ENCODE measurements around the gene PLK1. TPM values are rescaled to one million over a fixed set of nuclear protein-coding genes. Genes with fewer than 3 reads are reported as not detected.
"Not testable (repeated sequence)": the region's sequence is repeated elsewhere in the genome, so short reads cannot be mapped to it uniquely, and the experiment has no call there.

PLK1 gene
- total RNA-seq, 3 donors from 2014 or later, result 0.66 to 4.3 (median 1.3) TPM

DNA sequence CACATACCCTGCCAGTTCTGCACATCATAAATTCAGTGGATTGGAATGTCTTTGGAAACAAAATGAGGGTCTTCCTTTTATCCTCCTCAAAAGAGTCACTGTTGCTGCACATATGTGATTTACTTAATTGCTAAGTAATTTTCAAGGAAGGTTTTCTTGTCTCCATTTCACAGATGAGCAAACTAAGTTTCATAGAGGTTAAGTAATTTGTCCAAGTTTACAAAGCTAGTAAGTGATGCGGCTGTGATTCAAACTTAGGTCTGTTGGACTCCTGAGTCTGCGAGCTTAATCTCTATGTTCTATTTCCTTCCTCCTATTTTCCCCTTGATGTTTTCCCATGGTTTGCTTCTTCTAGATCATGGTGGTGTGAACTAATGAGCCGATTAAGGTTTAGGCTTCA, 48.0 kb downstream of the PLK1 start:
- intact Hi-C loops (cut with DNase I; ENCODE audit: low total_unique reads), result no loop called here
- TF ChIP-seq POLR2AphosphoS5 (IDR thresholded peaks at IDR 0.05) (no peak), POLR2A (IDR thresholded peaks at IDR 0.05) (no peak)
- TF ChIP-seq, protein P1, sequence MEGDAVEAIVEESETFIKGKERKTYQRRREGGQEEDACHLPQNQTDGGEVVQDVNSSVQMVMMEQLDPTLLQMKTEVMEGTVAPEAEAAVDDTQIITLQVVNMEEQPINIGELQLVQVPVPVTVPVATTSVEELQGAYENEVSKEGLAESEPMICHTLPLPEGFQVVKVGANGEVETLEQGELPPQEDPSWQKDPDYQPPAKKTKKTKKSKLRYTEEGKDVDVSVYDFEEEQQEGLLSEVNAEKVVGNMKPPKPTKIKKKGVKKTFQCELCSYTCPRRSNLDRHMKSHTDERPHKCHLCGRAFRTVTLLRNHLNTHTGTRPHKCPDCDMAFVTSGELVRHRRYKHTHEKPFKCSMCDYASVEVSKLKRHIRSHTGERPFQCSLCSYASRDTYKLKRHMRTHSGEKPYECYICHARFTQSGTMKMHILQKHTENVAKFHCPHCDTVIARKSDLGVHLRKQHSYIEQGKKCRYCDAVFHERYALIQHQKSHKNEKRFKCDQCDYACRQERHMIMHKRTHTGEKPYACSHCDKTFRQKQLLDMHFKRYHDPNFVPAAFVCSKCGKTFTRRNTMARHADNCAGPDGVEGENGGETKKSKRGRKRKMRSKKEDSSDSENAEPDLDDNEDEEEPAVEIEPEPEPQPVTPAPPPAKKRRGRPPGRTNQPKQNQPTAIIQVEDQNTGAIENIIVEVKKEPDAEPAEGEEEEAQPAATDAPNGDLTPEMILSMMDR (IDR thresholded peaks at IDR 0.05), result no peak
- no peaks in the 10 kb centered on the region for H3K4me1 ChIP-seq
- peaks cover 0 to 5% of the 10 kb centered on the region in 2 donors for H3K9me3 ChIP-seq
- DNase-seq (ENCODE audit: low spot score in 2 of 2), result no peak
- H3K36me3 ChIP-seq, result no peaks in the 10 kb centered on the region
- H3K27me3 ChIP-seq, result no peaks in the 10 kb centered on the region
- no peak overlapping the region for H3K4me3 ChIP-seq
- no peak overlapping the region for H3K27ac ChIP-seq

DNA sequence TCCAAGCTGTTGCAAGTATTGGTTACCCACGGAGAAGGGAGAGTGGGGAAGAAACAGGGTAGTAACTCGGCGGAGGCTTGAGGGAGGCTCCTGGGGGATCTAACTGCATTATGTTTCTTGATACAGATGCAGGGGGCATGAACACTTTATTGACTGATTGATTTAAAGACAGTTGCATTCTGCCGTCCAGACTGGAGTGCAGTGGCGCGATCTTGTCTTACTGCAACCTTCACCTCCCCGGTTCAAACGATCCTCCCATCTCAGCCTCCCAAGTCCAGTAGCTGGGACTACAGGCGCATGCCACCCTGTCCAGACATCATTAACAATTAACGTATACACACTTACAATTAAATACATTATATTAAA, 49.4 kb downstream of the PLK1 start:
- Histone ChIP-seq H3K4me3 (no peak overlapping the region), H3K36me3 (no peaks in the 10 kb centered on the region), H3K9me3 (no peaks in the 10 kb centered on the region), H3K4me1 (no peaks in the 10 kb centered on the region), H3K27ac (no peak overlapping the region), H3K27me3 (no peaks in the 10 kb centered on the region)
- intact Hi-C loops (cut with DNase I; ENCODE audit: low total_unique reads), result no loop called here
- no peak for DNase-seq (ENCODE audit: low spot score in 2 of 2)
- TF ChIP-seq POLR2AphosphoS5 (IDR thresholded peaks at IDR 0.05), result no peak

DNA sequence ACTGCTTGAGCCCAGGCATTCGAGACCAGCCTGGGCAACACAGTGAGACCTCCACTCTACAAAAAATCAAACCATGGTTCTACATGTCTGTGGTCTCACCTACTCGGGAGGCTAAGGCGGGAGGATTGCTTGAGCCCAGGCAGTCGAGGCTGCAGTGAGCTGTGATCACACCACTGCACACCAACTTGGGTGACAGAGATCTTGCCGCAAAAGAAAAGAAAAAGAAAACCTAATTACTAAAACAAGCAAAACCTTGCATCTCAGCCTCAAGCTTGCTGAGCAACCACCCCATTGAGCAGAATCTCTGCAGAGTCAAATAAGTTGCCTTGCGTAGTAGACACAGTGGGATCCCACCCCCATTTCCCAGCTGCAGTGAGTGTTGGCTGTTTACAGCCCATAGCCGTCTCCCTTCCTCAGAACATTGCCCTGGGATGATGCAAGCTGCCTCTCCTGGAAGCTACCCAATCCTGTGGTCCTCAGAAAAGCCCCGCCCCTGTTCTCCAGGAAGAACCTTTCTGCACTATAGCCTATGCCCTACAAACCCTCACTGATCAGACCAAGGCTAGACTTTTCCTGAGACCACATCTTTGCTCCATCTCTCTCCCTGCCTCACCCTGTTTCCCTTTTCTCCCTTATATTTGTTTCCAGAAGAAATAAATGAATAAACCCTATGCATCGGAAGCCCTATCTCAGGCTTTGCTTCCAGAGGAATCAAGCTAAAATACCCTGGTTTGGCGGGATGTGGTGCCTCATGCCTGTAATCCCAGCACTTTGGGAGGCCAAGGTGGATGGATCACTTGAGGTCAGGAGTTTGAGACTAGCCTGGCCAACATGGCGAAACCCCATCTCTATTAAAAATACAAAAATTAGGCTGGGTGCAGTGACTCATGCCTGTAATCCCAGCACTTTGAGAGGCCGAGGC, 51.1 kb downstream of the PLK1 start:
- no peaks in the 10 kb centered on the region for H3K9me3 ChIP-seq
- H3K4me1 ChIP-seq, result no peaks in the 10 kb centered on the region
- no peaks in the 10 kb centered on the region for H3K36me3 ChIP-seq
- intact Hi-C loops (cut with DNase I; ENCODE audit: low total_unique reads), result no loop called here
- DNase-seq (ENCODE audit: low spot score in 2 of 2), result no peak
- no peaks in the 10 kb centered on the region for H3K27me3 ChIP-seq
- TF ChIP-seq POLR2AphosphoS5 (IDR thresholded peaks at IDR 0.05) (no peak), POLR2A (IDR thresholded peaks at IDR 0.05) (no peak)
- TF ChIP-seq, protein P1 (IDR thresholded peaks at IDR 0.05), result no peak
- no peak overlapping the region for H3K27ac ChIP-seq
- no peak overlapping the region for H3K4me3 ChIP-seq

DNA sequence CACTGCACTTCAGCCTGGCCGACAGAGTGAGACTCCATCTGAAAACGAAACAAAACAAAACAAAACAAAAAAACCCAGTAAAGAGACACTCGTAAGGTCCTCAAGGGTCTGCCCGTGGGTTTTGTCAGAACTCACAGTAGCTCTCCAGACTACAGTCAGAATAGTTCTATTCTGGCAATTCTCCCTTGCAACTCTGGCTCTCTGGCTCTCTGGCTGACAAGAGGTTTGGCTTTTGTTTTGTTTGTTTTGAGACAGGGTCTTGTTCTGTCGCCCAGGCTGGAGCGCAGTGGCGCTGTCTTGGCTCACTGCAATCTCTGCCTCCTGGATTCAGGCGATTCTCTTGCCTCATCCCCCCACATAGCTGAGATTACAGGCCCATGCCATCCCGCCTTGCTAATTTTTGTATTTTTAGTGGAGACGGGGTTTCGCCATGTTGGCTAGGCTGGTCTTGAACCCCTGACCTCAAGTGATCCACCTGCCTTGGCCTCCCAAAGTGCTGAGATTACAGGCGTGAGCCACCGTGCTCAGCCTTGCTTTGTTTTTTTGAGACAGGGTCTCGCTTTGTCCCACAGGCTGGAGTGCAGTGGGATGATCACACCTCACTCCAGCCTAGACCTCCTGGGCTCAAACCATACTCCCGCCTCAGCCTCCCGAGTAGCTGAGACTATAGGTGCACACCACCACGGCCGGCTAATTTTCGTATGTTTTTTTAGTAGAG, 55.6 kb downstream of the PLK1 start:
- intact Hi-C loops (cut with DNase I; ENCODE audit: low total_unique reads), result no loop called here
- no peaks in the 10 kb centered on the region for H3K27me3 ChIP-seq
- H3K27ac ChIP-seq, result no peak overlapping the region
- H3K36me3 ChIP-seq, result no peaks in the 10 kb centered on the region
- no peak for TF ChIP-seq POLR2AphosphoS5 (IDR thresholded peaks at IDR 0.05)
- TF ChIP-seq, protein P1 (IDR thresholded peaks at IDR 0.05), result no peak
- no peak for TF ChIP-seq POLR2A (IDR thresholded peaks at IDR 0.05)
- H3K9me3 ChIP-seq, result no peaks in the 10 kb centered on the region
- no peaks in the 10 kb centered on the region for H3K4me1 ChIP-seq
- DNase-seq (ENCODE audit: low spot score in 2 of 2), result no peak
- no peak overlapping the region for H3K4me3 ChIP-seq

DNA sequence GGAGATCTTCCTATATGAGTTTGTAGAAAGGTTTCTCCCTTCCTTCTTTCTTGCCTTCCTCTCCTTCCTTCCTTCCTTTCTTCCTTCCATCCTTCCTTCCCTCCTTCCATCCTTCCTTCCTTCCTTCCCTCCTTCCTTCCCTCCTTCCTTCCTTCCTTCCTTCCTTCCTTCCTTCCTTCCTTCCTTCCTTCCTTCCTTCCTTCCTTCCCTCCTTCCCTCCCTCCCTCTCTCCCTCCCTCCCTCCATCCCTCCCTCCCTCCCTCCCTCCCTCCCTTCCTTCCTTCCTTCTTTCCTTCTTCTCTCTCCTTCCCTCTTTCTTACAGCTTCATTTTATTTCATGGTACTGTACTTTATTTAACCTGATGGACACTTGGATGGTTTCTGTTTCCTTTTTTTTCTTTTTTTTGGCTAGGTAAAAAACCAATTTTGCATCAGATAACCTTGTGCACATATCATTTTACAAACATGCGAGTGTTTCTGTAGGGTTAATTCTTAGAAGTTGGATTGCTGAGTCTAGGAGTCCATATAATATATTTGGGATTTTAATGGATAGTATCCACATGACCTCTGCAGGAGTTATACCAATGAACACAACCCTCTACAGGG, 58.8 kb downstream of the PLK1 start:
- H3K36me3 ChIP-seq; H3K4me3 ChIP-seq; H3K27me3 ChIP-seq; H3K27ac ChIP-seq; intact Hi-C loops (cut with DNase I; ENCODE audit: low total_unique reads); H3K4me1 ChIP-seq; DNase-seq (ENCODE audit: low spot score in 2 of 2); H3K9me3 ChIP-seq: not testable (repeated sequence)

DNA sequence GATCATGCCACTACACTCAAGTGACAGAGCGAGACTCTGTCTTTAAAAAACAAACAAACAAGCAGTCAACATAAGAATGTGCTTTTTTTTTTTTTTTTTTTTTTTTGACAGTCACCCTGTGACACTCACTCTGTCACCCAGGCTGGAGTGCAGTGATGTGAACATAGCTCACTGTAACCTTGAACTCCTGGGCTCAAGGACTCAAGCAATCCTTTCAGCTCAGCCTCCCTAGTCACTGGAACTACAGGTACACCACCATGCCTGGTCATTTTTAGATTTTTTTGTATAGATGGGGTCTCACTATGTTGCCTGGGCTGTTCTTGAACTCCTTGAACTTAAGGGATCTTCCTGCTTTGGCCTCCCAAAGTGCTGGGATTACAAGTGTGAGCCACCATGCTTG, 60.8 kb downstream of the PLK1 start:
- H3K36me3 ChIP-seq, result no peaks in the 10 kb centered on the region
- TF ChIP-seq POLR2A (IDR thresholded peaks at IDR 0.05) (no peak), POLR2AphosphoS5 (IDR thresholded peaks at IDR 0.05) (no peak)
- TF ChIP-seq, protein P1 (IDR thresholded peaks at IDR 0.05), result no peak
- no peak for DNase-seq (ENCODE audit: low spot score in 2 of 2)
- H3K4me3 ChIP-seq, result no peak overlapping the region
- H3K4me1 ChIP-seq, result no peaks in the 10 kb centered on the region
- no peaks in the 10 kb centered on the region for H3K9me3 ChIP-seq
- no peak overlapping the region for H3K27ac ChIP-seq
- intact Hi-C loops (cut with DNase I; ENCODE audit: low total_unique reads), result no loop called here
- peaks cover 0 to 6% of the 10 kb centered on the region in 2 donors for H3K27me3 ChIP-seq
